A673 (cell line): ENCODE measurements around the gene UMAD1. TPM values are rescaled to one million over a fixed set of nuclear protein-coding genes. Genes with fewer than 3 reads are reported as not detected.

Source experiments
- BruUV-seq: library from RNA; stranded (reverse); fragments of 400-500 nt; replicated peaks from 2 replicates; lab custom pipeline; 2021; lab: Mats Ljungman, UMichigan
- CTCF ChIA-PET: fragments of 300-600 bp; sonication (Branson Sonifier 250); formaldehyde crosslinking; loops from one replicate; lab custom pipeline; 2022; ENCODE audit warnings: antibody characterized with exemption; lab: Charles Lee
- POLR2A ChIA-PET: fragments of 300-600 bp; sonication (Branson Sonifier 250); formaldehyde crosslinking; loops from one replicate; lab custom pipeline; 2022; ENCODE audit warnings: antibody characterized with exemption; ENCODE audit not compliant: low non-redundant PET; lab: Charles Lee
- DNase-seq: peaks from one replicate; pipeline ENCODE4 v3.0.0-alpha.2; 2015; ENCODE audit warnings: low spot score
- H3K27ac ChIP-seq: fragments of 200-600 bp; sonication (generic); 2 replicates; pipeline ENCODE4 v1.5.1; 2016; ENCODE audit warnings: mixed run types, low read depth, mild to moderate bottlenecking, mixed read lengths, antibody characterized with exemption, low read length; ENCODE audit not compliant: poor library complexity, severe bottlenecking
- H3K27me3 ChIP-seq: fragments of 200-600 bp; sonication (generic); replicated peaks from 2 replicates; pipeline ENCODE4 v1.6.1; 2017; ENCODE audit warnings: mixed run types, low read depth, mild to moderate bottlenecking, mixed read lengths, antibody characterized with exemption, low read length; ENCODE audit not compliant: insufficient read depth, poor library complexity
- H3K36me3 ChIP-seq: fragments of 200-600 bp; sonication (generic); 2 replicates; pipeline ENCODE4 v1.6.1; 2016; ENCODE audit warnings: mixed run types, mild to moderate bottlenecking, mixed read lengths, antibody characterized with exemption, low read length; ENCODE audit not compliant: insufficient read depth, poor library complexity, severe bottlenecking
- H3K4me1 ChIP-seq: fragments of 200-600 bp; sonication (generic); 2 replicates; pipeline ENCODE4 v1.6.1; 2017; ENCODE audit warnings: mixed run types, mild to moderate bottlenecking, mixed read lengths, antibody characterized with exemption, low read length; ENCODE audit not compliant: insufficient read depth, poor library complexity, severe bottlenecking
- H3K4me3 ChIP-seq: fragments of 200-600 bp; sonication (generic); 2 replicates; pipeline ENCODE4 v1.5.1; 2016; ENCODE audit warnings: low read depth, mixed run types, mild to moderate bottlenecking, mixed read lengths, low read length; ENCODE audit not compliant: poor library complexity, severe bottlenecking
- H3K9me3 ChIP-seq: fragments of 200-600 bp; sonication (generic); 2 replicates; pipeline ENCODE4 v1.6.1; 2016; ENCODE audit warnings: mixed run types, low read depth, mild to moderate bottlenecking, mixed read lengths, antibody characterized with exemption, low read length; ENCODE audit not compliant: poor library complexity, severe bottlenecking
- EZH2 ChIP-seq: fragments of 200-600 bp; sonication (generic); IDR thresholded peaks from 2 replicates; pipeline ENCODE4 v1.6.1; 2017; ENCODE audit warnings: borderline replicate concordance, low read depth, mild to moderate bottlenecking, mixed read lengths, antibody characterized with exemption, low read length; ENCODE audit not compliant: poor library complexity, severe bottlenecking
- intact Hi-C: fragments of 100-400 bp; cut with micrococcal nuclease; formaldehyde crosslinking; loops from one replicate; pipeline ENCODE4 v1.10.0; 2022; ENCODE audit not compliant: unreplicated experiment
- total RNA-seq: library from RNA; stranded (reverse); gene quantifications from 2 replicates; pipeline ENCODE4 v1.2.3, GENCODE V29; 2021
- TF ChIP-seq, protein P1 (sequence below): fragments of 300-800, 200-600 bp; sonication (generic); conservative IDR thresholded peaks from 2 replicates; pipeline ENCODE4 v1.5.1; 2017; ENCODE audit warnings: low read depth, mild to moderate bottlenecking, antibody characterized with exemption, low read length, moderate library complexity, mixed read lengths

UMAD1 gene
- total RNA-seq, 1 experiment from 2014 or later = 13.5 TPM

DNA sequence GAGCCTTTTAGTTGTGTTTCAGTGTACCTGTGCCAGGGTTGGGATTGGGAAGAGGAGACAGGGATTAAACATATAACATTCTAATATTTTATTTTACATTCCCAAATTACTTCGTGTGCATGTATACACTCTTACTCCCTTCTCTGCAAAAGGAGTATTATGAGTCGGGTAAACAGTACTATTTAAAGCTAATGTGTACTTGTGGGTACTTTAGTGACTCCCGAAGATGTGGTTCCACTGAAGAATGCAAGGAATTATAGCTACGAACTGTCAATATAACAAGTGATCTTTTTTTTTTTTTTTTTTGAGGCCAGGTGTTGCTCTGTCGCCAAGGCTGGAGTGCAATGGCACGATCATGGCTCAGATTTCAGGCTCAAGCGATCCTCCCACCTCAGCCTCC lies 200.5 kb downstream of the UMAD1 start:
- Histone ChIP-seq H3K4me3 (no peak overlapping the region), H3K4me1 (no peaks in the 10 kb centered on the region), H3K27ac (no peak overlapping the region), H3K27me3 (no peaks in the 10 kb centered on the region), H3K9me3 (no peaks in the 10 kb centered on the region), H3K36me3 (no peaks in the 10 kb centered on the region)
- CTCF ChIA-PET = no interaction called here
- DNase-seq = no peak
- intact Hi-C loops = no loop called here
- POLR2A ChIA-PET = no interaction called here
- TF ChIP-seq EZH2 = no peak
- TF ChIP-seq, protein P1, sequence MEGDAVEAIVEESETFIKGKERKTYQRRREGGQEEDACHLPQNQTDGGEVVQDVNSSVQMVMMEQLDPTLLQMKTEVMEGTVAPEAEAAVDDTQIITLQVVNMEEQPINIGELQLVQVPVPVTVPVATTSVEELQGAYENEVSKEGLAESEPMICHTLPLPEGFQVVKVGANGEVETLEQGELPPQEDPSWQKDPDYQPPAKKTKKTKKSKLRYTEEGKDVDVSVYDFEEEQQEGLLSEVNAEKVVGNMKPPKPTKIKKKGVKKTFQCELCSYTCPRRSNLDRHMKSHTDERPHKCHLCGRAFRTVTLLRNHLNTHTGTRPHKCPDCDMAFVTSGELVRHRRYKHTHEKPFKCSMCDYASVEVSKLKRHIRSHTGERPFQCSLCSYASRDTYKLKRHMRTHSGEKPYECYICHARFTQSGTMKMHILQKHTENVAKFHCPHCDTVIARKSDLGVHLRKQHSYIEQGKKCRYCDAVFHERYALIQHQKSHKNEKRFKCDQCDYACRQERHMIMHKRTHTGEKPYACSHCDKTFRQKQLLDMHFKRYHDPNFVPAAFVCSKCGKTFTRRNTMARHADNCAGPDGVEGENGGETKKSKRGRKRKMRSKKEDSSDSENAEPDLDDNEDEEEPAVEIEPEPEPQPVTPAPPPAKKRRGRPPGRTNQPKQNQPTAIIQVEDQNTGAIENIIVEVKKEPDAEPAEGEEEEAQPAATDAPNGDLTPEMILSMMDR = no peak
- no TSS peak for BruUV-seq

DNA sequence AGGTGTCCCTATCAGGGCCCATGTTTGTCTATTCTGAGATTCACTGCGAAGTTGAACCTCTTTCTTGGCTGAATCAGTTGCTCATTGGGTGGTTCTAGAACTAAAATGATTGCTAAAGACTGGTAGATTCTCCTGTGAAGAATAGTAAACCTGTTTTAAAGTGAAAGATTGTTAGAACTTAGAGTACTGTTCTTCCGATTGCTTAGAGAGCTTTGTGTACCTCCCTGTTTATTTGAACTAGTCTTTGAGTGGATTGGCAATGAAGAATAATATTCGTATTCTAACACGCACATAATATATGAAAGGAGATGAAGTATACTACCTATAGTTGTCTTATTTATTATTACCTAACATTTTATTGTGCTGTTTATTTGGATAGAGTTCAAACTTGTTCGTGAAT lies 202.7 kb downstream of the UMAD1 start:
- ChIA-PET CTCF (no interaction called here), POLR2A (no interaction called here)
- no peak for DNase-seq
- H3K36me3 ChIP-seq = no peaks in the 10 kb centered on the region
- H3K4me1 ChIP-seq = no peaks in the 10 kb centered on the region
- no peak overlapping the region for H3K4me3 ChIP-seq
- H3K9me3 ChIP-seq = no peaks in the 10 kb centered on the region
- TF ChIP-seq, protein P1 = no peak
- TF ChIP-seq EZH2 = no peak
- no TSS peak for BruUV-seq
- no peak overlapping the region for H3K27ac ChIP-seq
- intact Hi-C loops = no loop called here
- no peaks in the 10 kb centered on the region for H3K27me3 ChIP-seq

DNA sequence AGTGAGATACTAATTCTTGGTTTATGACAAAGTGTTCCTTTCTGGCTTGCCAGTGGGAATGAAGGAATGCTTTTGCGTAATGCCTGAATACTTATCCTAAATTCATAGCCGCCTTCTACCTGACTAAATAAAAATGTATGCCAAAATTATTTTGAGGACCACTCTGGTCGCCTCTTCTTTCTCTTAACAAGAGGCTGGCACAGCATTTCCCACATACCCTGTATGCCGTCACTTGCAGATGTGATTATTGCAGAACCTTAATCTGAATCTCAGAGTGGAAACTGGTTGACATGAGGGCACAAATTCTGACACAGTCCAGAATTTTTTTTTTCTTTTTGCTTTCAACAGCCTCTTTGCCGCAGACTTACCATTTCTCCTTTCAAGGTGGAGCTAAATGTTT lies 203.4 kb downstream of the UMAD1 start:
- intact Hi-C loops = no loop called here
- CTCF ChIA-PET = no interaction called here

More for the DNA sequence above, 203.4 kb downstream of the UMAD1 start:
- Histone ChIP-seq H3K36me3 (no peaks in the 10 kb centered on the region), H3K4me3 (no peak overlapping the region), H3K9me3 (no peaks in the 10 kb centered on the region), H3K4me1 (no peaks in the 10 kb centered on the region), H3K27me3 (no peaks in the 10 kb centered on the region), H3K27ac (no peak overlapping the region)
- no peak for TF ChIP-seq EZH2
- TF ChIP-seq, protein P1 = no peak
- BruUV-seq = no TSS peak
- DNase-seq = no peak
- POLR2A ChIA-PET = no interaction called here
